ENCODE results near the gene IL11RA. TPM values are rescaled to one million over a fixed set of nuclear protein-coding genes. Genes with fewer than 3 reads are reported as not detected.

IL11RA gene
- total RNA-seq, 2 experiments from 2014 or later, result 117 TPM

DNA sequence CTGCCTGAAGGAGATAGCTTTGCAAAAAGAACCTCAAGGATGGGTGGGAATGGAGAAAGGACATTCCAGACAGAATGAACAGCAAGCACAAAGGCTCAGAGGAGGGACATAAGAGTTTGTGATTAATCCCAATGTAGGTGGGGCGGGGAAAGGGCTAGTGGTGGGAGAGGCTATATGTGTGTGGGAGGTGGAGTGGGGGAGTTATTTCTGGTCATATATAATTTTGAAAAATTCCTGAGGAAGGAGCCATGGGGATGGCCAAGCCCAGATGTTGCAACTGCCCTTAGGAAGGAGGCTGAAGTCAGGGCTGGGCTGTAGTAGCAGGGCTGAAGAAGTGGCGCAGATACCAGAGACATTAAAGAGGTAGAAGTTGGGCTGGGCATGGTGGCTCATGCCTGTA is 23.9 kb downstream of the IL11RA start:
- peaks cover 0 to 5% of the 10 kb centered on the region in 2 experiments for H3K9me3 ChIP-seq (ENCODE audit: control insufficient read depth in 1 of 2, insufficient read depth in 1 of 2, low read length in 2 of 2)
- ChIA-PET CTCF (interaction anchor here (0.9 to 1.1 kb wide), 2 partner anchors 31 to 56 kb away, joined by 3 to 4 read pairs; partner anchors contain the start of gene DCTN3), POLR2A (no interaction called here)
- H3K4me1 Mint-ChIP-seq (ENCODE audit: low read depth), result no peaks in the 10 kb centered on the region
- intact Hi-C loops (cut with DNase I, micrococcal nuclease), result loop anchor here in 1 of 2 experiments (2.0 kb wide), 1 partner anchor 25 kb away; no protein-coding TSS in a partner anchor
- TF ChIP-seq, protein P1, sequence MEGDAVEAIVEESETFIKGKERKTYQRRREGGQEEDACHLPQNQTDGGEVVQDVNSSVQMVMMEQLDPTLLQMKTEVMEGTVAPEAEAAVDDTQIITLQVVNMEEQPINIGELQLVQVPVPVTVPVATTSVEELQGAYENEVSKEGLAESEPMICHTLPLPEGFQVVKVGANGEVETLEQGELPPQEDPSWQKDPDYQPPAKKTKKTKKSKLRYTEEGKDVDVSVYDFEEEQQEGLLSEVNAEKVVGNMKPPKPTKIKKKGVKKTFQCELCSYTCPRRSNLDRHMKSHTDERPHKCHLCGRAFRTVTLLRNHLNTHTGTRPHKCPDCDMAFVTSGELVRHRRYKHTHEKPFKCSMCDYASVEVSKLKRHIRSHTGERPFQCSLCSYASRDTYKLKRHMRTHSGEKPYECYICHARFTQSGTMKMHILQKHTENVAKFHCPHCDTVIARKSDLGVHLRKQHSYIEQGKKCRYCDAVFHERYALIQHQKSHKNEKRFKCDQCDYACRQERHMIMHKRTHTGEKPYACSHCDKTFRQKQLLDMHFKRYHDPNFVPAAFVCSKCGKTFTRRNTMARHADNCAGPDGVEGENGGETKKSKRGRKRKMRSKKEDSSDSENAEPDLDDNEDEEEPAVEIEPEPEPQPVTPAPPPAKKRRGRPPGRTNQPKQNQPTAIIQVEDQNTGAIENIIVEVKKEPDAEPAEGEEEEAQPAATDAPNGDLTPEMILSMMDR (IDR thresholded peaks at IDR 0.05), result no peak
- H3K27me3 ChIP-seq (ENCODE audit: control insufficient read depth in 1 of 2, insufficient read depth in 2 of 2, low read length in 2 of 2), result no peaks in the 10 kb centered on the region
- H3K36me3 Mint-ChIP-seq (ENCODE audit: low read depth), result peaks cover 5% of the 10 kb centered on the region
- H3K4me3 ChIP-seq (ENCODE audit: low read length), result no peak overlapping the region
- no peaks in the 10 kb centered on the region for H3K27me3 Mint-ChIP-seq
- ATAC-seq (ENCODE audit: poor library complexity) (no peak), DNase-seq (no peak)
- H3K4me1 ChIP-seq (ENCODE audit: insufficient read depth, low read length), result no peaks in the 10 kb centered on the region
- H3K27ac ChIP-seq (ENCODE audit: low read depth in 1 of 2, low read length in 2 of 2), result no peak overlapping the region
- H3K9me3 Mint-ChIP-seq, result no peaks in the 10 kb centered on the region
- no peak overlapping the region for H3K4me3 Mint-ChIP-seq
- H3K27ac Mint-ChIP-seq, result no peak overlapping the region
- no peaks in the 10 kb centered on the region for H3K36me3 ChIP-seq (ENCODE audit: insufficient read depth, low read length)

DNA sequence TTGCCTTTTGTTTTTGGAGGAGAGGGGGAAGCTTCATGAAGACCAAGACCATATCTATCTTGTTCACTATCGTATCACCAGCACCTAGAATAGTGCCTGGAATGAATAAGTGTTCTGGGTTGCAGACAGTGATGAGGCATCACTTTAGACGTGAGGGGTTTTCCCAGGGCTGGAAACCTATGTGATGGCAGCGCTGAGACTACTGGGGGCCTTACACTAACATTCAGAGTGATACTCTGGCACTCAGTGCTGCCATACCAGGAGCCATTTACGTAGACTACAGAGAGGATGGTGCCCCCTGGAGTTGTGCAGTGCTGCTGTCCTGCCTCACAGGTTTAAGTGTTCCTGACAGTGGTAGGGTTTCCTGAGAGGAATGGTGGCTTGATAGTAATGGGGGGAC is 32.2 kb downstream of the IL11RA start:
- DNase-seq (no peak), ATAC-seq (ENCODE audit: poor library complexity) (no peak)
- no peaks in the 10 kb centered on the region for H3K9me3 ChIP-seq (ENCODE audit: control insufficient read depth in 1 of 2, insufficient read depth in 1 of 2, low read length in 2 of 2)
- Mint-ChIP-seq H3K36me3 (ENCODE audit: low read depth) (peaks cover 5% of the 10 kb centered on the region), H3K4me3 (no peak overlapping the region), H3K9me3 (no peaks in the 10 kb centered on the region), H3K27me3 (no peaks in the 10 kb centered on the region), H3K27ac (no peak overlapping the region), H3K4me1 (ENCODE audit: low read depth) (no peaks in the 10 kb centered on the region)
- H3K4me3 ChIP-seq (ENCODE audit: low read length), result no peak overlapping the region
- H3K4me1 ChIP-seq (ENCODE audit: insufficient read depth, low read length), result no peaks in the 10 kb centered on the region
- POLR2A ChIA-PET, result no interaction called here
- no peak overlapping the region for H3K27ac ChIP-seq (ENCODE audit: low read depth in 1 of 2, low read length in 2 of 2)
- intact Hi-C loops (cut with DNase I, micrococcal nuclease), result no loop called here
- H3K27me3 ChIP-seq (ENCODE audit: control insufficient read depth in 1 of 2, insufficient read depth in 2 of 2, low read length in 2 of 2), result no peaks in the 10 kb centered on the region
- TF ChIP-seq, protein P1 (IDR thresholded peaks at IDR 0.05), result no peak
- CTCF ChIA-PET, result no interaction called here
- no peaks in the 10 kb centered on the region for H3K36me3 ChIP-seq (ENCODE audit: insufficient read depth, low read length)

DNA sequence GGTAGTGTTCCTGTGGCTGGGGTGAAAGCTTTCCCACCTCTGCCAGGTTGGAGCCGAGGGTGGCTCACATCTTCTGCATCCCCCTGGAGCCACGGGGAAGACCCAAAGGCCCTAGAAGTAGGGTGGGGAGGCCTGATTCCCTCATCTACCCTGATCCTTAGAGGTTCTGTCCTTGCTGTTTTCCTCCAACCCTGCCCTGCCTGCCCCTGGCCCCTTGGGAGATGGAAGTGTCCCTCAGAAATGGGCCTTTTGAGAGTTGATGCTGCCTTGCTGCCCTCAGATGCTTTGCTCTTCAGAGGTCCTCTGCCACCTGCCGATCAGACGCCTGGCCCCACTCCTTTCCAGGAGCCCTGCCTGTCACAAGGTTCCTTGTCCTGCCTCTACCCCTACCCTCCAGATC is 32.8 kb downstream of the IL11RA start:
- POLR2A ChIA-PET, result no interaction called here
- H3K27ac Mint-ChIP-seq, result no peak overlapping the region
- CTCF ChIA-PET, result no interaction called here

More for the DNA sequence above, 32.8 kb downstream of the IL11RA start:
- DNase-seq (no peak), ATAC-seq (ENCODE audit: poor library complexity) (no peak)
- no peaks in the 10 kb centered on the region for H3K9me3 Mint-ChIP-seq
- no peaks in the 10 kb centered on the region for H3K4me1 Mint-ChIP-seq (ENCODE audit: low read depth)
- no peaks in the 10 kb centered on the region for H3K27me3 Mint-ChIP-seq
- H3K36me3 Mint-ChIP-seq (ENCODE audit: low read depth), result peaks cover 4% of the 10 kb centered on the region
- Histone ChIP-seq H3K36me3 (ENCODE audit: insufficient read depth, low read length) (no peaks in the 10 kb centered on the region), H3K9me3 (ENCODE audit: control insufficient read depth in 1 of 2, insufficient read depth in 1 of 2, low read length in 2 of 2) (no peaks in the 10 kb centered on the region), H3K4me3 (ENCODE audit: low read length) (no peak overlapping the region), H3K27ac (ENCODE audit: low read depth in 1 of 2, low read length in 2 of 2) (no peak overlapping the region), H3K27me3 (ENCODE audit: control insufficient read depth in 1 of 2, insufficient read depth in 2 of 2, low read length in 2 of 2) (no peaks in the 10 kb centered on the region), H3K4me1 (ENCODE audit: insufficient read depth, low read length) (no peaks in the 10 kb centered on the region)
- intact Hi-C loops (cut with DNase I, micrococcal nuclease), result no loop called here
- TF ChIP-seq, protein P1 (IDR thresholded peaks at IDR 0.05), result no peak
- no peak overlapping the region for H3K4me3 Mint-ChIP-seq

All from CD4-positive, alpha-beta T cell (primary cell).